IMR-90 (cell line): Measurements from ENCODE around the gene GCGR. TPM values are rescaled to one million over a fixed set of nuclear protein-coding genes. Genes with fewer than 3 reads are reported as not detected.

Source experiments
- ATAC-seq: fragments of 200-7000 bp; cut with Tn5 transposase; 2 replicates; pipeline ENCODE4 v1.9.1; 2020; ENCODE audit warnings: low read depth, mild to moderate bottlenecking, moderate library complexity
- BruUV-seq: library from RNA; stranded (reverse); fragments of 400-500 nt; replicated peaks from 2 replicates; lab custom pipeline; 2021; lab: Mats Ljungman, UMichigan
- CTCF ChIA-PET: fragments of 300-600 bp; formaldehyde crosslinking; extraction: SDS; loops from one replicate; lab custom pipeline; 2021; ENCODE audit warnings: antibody characterized with exemption; lab: Yijun Ruan, JAX
- POLR2A ChIA-PET: fragments of 300-600 bp; sonication (Branson Sonifier 250); formaldehyde crosslinking; loops from one replicate; lab custom pipeline; 2022; ENCODE audit warnings: antibody characterized with exemption; ENCODE audit not compliant: unreplicated experiment; lab: Charles Lee
- DNase-seq: peaks from one replicate; pipeline ENCODE4 v3.0.0; 2013
- H2AFZ ChIP-seq: replicated peaks from 2 replicates; pipeline ENCODE3; 2013; ENCODE audit warnings: low read length, mild to moderate bottlenecking; ENCODE audit not compliant: poor library complexity
- H2AK5ac ChIP-seq: 2 replicates; pipeline ENCODE4 v1.6.1; 2013; ENCODE audit warnings: low read depth, low read length, inconsistent platforms
- H2AK9ac ChIP-seq: replicated peaks from 2 replicates; pipeline ENCODE3; 2013; ENCODE audit warnings: mild to moderate bottlenecking, low read depth, low read length, moderate library complexity; ENCODE audit not compliant: poor library complexity
- H2BK120ac ChIP-seq: 2 replicates; pipeline ENCODE4 v1.6.1; 2013; ENCODE audit warnings: low read depth, low read length, inconsistent platforms
- H2BK15ac ChIP-seq: 3 replicates; pipeline ENCODE4 v1.6.1; 2013; ENCODE audit warnings: low read depth, low read length, inconsistent platforms
- H2BK20ac ChIP-seq: 2 replicates; pipeline ENCODE4 v1.6.1; 2013; ENCODE audit warnings: low read depth, mild to moderate bottlenecking, inconsistent platforms, low read length, moderate library complexity
- H2BK5ac ChIP-seq: 2 replicates; pipeline ENCODE4 v1.6.1; 2013; ENCODE audit warnings: mild to moderate bottlenecking, low read depth, low read length, inconsistent platforms; ENCODE audit not compliant: poor library complexity, severe bottlenecking
- H3K14ac ChIP-seq: replicated peaks from 2 replicates; pipeline ENCODE4 v1.6.1; 2013; ENCODE audit warnings: low read depth, low read length, inconsistent platforms
- H3K18ac ChIP-seq: 2 replicates; pipeline ENCODE4 v1.6.1; 2013; ENCODE audit warnings: low read depth, low read length, control low read depth
- H3K23ac ChIP-seq: 2 replicates; pipeline ENCODE4 v1.6.1; 2013; ENCODE audit warnings: low read depth, low read length, inconsistent platforms
- H3K27ac ChIP-seq: 2 replicates; pipeline ENCODE4 v1.5.1; 2013; ENCODE audit warnings: mild to moderate bottlenecking, control low read depth, low read length; ENCODE audit not compliant: insufficient read depth
- H3K27me3 ChIP-seq: 2 replicates; pipeline ENCODE4 v1.6.1; 2013; ENCODE audit warnings: low read length; ENCODE audit not compliant: control insufficient read depth, insufficient read depth
- H3K36me3 ChIP-seq: 2 replicates; pipeline ENCODE4 v1.6.1; 2013; ENCODE audit warnings: low read length, mixed read lengths; ENCODE audit not compliant: control insufficient read depth, insufficient read depth
- H3K4ac ChIP-seq: 2 replicates; pipeline ENCODE4 v1.6.1; 2013; ENCODE audit warnings: low read depth, low read length, inconsistent platforms
- H3K4me1 ChIP-seq: 2 replicates; pipeline ENCODE4 v1.6.1; 2013; ENCODE audit warnings: low read length, mixed read lengths; ENCODE audit not compliant: control insufficient read depth, insufficient read depth
- H3K4me2 ChIP-seq: 2 replicates; pipeline ENCODE4 v1.6.1; 2013; ENCODE audit warnings: low read depth, mild to moderate bottlenecking, control low read depth, low read length, moderate library complexity
- H3K4me3 ChIP-seq: 2 replicates; pipeline ENCODE4 v1.5.1; 2013; ENCODE audit warnings: low read depth, mild to moderate bottlenecking, control low read depth, low read length, moderate library complexity; ENCODE audit not compliant: insufficient read depth
- H3K56ac ChIP-seq: 2 replicates; pipeline ENCODE4 v1.6.1; 2013; ENCODE audit warnings: low read length, inconsistent platforms; ENCODE audit not compliant: insufficient read depth; ENCODE audit errors: extremely low read depth
- H3K79me1 ChIP-seq, 2 experiments: 2 replicates each; pipeline ENCODE4 v1.6.1; 2013; ENCODE audit warnings: low read length in 2 of 2, inconsistent platforms in 1 of 2, low read depth in 1 of 2
- H3K9ac ChIP-seq: 2 replicates; pipeline ENCODE4 v1.6.1; 2013; ENCODE audit warnings: low read depth, low read length, control low read depth
- H3K9me1 ChIP-seq: 2 replicates; pipeline ENCODE4 v1.6.1; 2013; ENCODE audit warnings: low read length, inconsistent platforms; ENCODE audit not compliant: insufficient read depth
- H3K9me3 ChIP-seq: 2 replicates; pipeline ENCODE4 v1.6.1; 2013; ENCODE audit warnings: low read length; ENCODE audit not compliant: control insufficient read depth, insufficient read depth
- H4K20me1 ChIP-seq: 2 replicates; pipeline ENCODE4 v1.6.1; 2013; ENCODE audit warnings: low read length, inconsistent platforms; ENCODE audit not compliant: insufficient read depth
- H4K5ac ChIP-seq: 2 replicates; pipeline ENCODE4 v1.6.1; 2013; ENCODE audit warnings: mild to moderate bottlenecking, low read depth, low read length, control low read depth
- H4K8ac ChIP-seq, 2 experiments: 2 replicates each; pipeline ENCODE4 v1.6.1; 2013; ENCODE audit warnings: low read depth in 2 of 2, low read length in 2 of 2, control low read depth in 1 of 2, inconsistent platforms in 1 of 2
- H4K91ac ChIP-seq: 2 replicates; pipeline ENCODE4 v1.6.1; 2013; ENCODE audit warnings: low read depth, low read length, inconsistent platforms; ENCODE audit not compliant: insufficient read depth
- CEBPB ChIP-seq: IDR thresholded peaks from 2 replicates; pipeline ENCODE4 v1.6.1; 2012; ENCODE audit warnings: low read depth, low read length, improper control_type of control experiment
- CHD1 ChIP-seq: IDR thresholded peaks from 2 replicates; pipeline ENCODE4 v1.6.1; 2012; ENCODE audit warnings: low read depth, low read length, improper control_type of control experiment
- FOS ChIP-seq: fragments of 150-350 bp; IDR thresholded peaks from 2 replicates; pipeline ENCODE4 v1.6.1; 2016; ENCODE audit warnings: low read depth, low read length
- MAFK ChIP-seq: IDR thresholded peaks from 2 replicates; pipeline ENCODE4 v1.6.1; 2012; ENCODE audit warnings: low read depth, low read length, improper control_type of control experiment
- RCOR1 ChIP-seq: IDR thresholded peaks from 2 replicates; pipeline ENCODE4 v1.6.1; 2012; ENCODE audit warnings: mild to moderate bottlenecking, low read length, improper control_type of control experiment; ENCODE audit not compliant: insufficient replicate concordance
- RFX5 ChIP-seq: IDR thresholded peaks from 2 replicates; pipeline ENCODE4 v1.8.0; 2012; ENCODE audit warnings: low read depth, mild to moderate bottlenecking, low read length, moderate library complexity
- WGBS, 2 experiments: methylation state at CpG; one replicate each; pipeline versions ENCODE4 v1.1.5 to v1.1.7; 2013; ENCODE audit warnings: missing lambda C conversion rate in 2 of 2; ENCODE audit not compliant: insufficient read length in 1 of 2; ENCODE audit errors: extremely low coverage in 2 of 2; 5-methylcytosine and 5-hydroxymethylcytosine counted together
- dilution Hi-C: fragments of 300-500 bp; cut with HindIII; formaldehyde crosslinking; loops from one replicate; pipeline ENCODE4 v1.14.3; 2018; ENCODE audit warnings: low sequenced_read_pairs; ENCODE audit not compliant: unreplicated experiment
- in situ Hi-C: fragments of 300-500 bp; cut with MboI; formaldehyde crosslinking; loops from 3 replicates; pipeline ENCODE4 v1.14.3; 2019; ENCODE audit warnings: low sequenced_read_pairs, inconsistent platforms, mixed read lengths
- intact Hi-C: fragments of 100-400 bp; cut with micrococcal nuclease; formaldehyde crosslinking; loops from 2 replicates; pipeline ENCODE4 v1.10.0; 2022
- polyA plus RNA-seq, 3 experiments: library from polyadenylated mRNA; depleted of rRNA; stranded (reverse); fragments of >200 nt; gene quantifications; 2 replicates each; pipeline ENCODE4 v1.2.3, GENCODE V29; 2012; ENCODE audit warnings: low replicate concordance in 1 of 3
- total RNA-seq: library from RNA; depleted of rRNA; stranded (reverse); fragments of >200 nt; gene quantifications from 2 replicates; pipeline ENCODE4 v1.2.3, GENCODE V29; 2012

The GCGR gene
- total and polyA plus RNA-seq, 2 of the 4 experiments (the other 2 are of a cell fraction) = not detected

DNA sequence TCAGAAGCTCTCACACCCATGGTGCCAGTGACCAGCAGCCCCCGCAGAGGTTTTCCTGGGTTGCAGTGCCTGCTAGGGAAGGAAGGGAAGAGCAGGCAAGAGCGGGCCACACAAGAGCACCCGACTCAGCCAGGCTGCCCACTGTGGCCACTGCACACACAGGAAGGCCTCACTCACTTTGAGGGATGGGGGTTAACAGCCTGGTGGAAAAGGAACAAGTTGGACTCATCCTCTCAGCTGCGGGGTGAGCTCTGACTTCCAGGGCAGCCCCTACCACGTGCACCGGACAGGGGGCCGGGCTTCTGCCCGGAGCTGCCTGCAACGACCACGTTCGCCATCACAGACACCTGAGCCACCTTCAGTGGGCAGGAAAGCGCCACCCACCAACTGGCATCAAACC, 48.3 kb downstream of the GCGR start:
- intact Hi-C loops (no loop called here), in situ Hi-C loops (no loop called here)
- H3K18ac ChIP-seq = no peak overlapping the region

More for the DNA sequence above, 48.3 kb downstream of the GCGR start:
- no peaks in the 10 kb centered on the region for H3K4me1 ChIP-seq
- 100% methylated on average over 8 of the region's 12 CpGs; no CpG with 5 or more reads in 1 of the 2 experiments for WGBS, 2 experiments
- H3K23ac ChIP-seq = no peak overlapping the region
- ATAC-seq = no peak
- ChIA-PET POLR2A (no interaction called here), CTCF (no interaction called here)
- H2AK9ac ChIP-seq = no peak overlapping the region
- H4K8ac ChIP-seq = no peak overlapping the region
- H3K9me3 ChIP-seq = no peaks in the 10 kb centered on the region
- H3K14ac ChIP-seq = no peak overlapping the region
- H3K9ac ChIP-seq = no peak overlapping the region
- no peak overlapping the region for H2BK20ac ChIP-seq
- H2AFZ ChIP-seq = no peak overlapping the region
- no peak overlapping the region for H2BK15ac ChIP-seq
- no peak overlapping the region for H3K4me3 ChIP-seq
- H3K27me3 ChIP-seq = no peaks in the 10 kb centered on the region
- no peak for DNase-seq
- TF ChIP-seq RCOR1 = no peak
- no peak for TF ChIP-seq RFX5
- no peak for TF ChIP-seq FOS
- TF ChIP-seq CEBPB = no peak
- no peak for TF ChIP-seq MAFK
- TF ChIP-seq CHD1 = no peak
- H3K56ac ChIP-seq = no peak overlapping the region
- H4K91ac ChIP-seq = no peak overlapping the region
- peaks cover 62% of the 10 kb centered on the region for H3K36me3 ChIP-seq
- H4K5ac ChIP-seq = no peak overlapping the region
- dilution Hi-C loops = no loop called here
- H3K9me1 ChIP-seq = peaks cover 7% of the 10 kb centered on the region; the same call in 1 of the 2 replicates
- no peak overlapping the region for H2BK5ac ChIP-seq
- H3K27ac ChIP-seq = no peak overlapping the region
- H2BK120ac ChIP-seq = no peak overlapping the region
- H3K4me2 ChIP-seq = no peak overlapping the region
- no peak overlapping the region for H3K4ac ChIP-seq
- no peak overlapping the region for H2AK5ac ChIP-seq
- H3K79me1 ChIP-seq = peaks cover 9 to 69% of the 10 kb centered on the region in 2 experiments
- peaks cover 57% of the 10 kb centered on the region for H4K20me1 ChIP-seq
- no TSS peak for BruUV-seq
